HG02884 (cell line): ENCODE results near the gene HUNK.
"Not testable (repeated sequence)": the region's sequence is repeated elsewhere in the genome, so short reads cannot be mapped to it uniquely, and the experiment has no call there.

Experiments used
- ATAC-seq: cut with Tn5 transposase; IDR thresholded peaks from one replicate; pipeline ENCODE4 v1.9.1; 2021; ENCODE audit warnings: mild to moderate bottlenecking, moderate library complexity; ENCODE audit not compliant: unreplicated experiment

The HUNK gene

DNA sequence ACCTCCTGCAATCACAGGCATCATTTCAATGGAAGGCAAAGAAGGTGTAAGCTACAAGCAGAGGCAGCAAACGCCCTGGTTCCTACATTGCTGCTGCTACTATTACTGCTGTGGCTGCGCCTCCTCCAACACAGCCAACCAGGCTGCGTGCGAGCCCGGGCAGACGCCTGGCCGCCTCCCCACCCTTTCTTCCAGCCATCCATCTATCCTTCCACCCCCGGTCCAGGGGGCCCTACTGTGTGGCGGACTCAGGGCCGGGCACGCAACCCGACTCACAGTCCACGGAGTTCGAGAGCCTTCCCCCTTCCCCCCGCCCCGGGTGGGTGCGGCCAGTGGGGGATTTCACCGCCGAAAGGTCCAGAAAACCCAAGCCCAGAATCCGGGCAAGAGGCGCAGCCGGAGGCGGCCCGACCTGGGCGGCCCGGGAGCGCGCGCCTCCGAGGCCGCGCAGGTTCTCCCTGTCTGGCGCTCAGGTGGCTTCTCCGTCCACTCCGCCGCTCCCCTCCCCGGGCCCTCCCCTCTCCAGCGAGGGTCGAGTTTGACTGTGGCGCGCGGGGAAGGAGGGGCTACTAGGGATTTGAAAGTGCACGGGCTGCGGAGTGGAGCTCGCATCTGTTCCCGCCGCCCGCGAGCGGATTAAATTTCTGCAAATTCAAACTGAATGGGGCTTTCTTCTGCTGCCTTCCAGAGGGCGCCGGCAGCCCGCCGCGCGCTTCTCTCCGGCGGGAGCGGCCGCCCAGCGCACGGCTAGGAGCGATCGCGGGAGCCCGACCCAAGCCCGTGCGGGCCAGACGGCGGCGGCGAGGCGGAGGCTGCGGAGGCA lies at the start of gene HUNK:
HUNK (plus strand) TSS at position 569 of the 823 bp plus-strand sequence. CDS start 655 bp downstream, outside the sequence.
- ATAC-seq = no peak

DNA sequence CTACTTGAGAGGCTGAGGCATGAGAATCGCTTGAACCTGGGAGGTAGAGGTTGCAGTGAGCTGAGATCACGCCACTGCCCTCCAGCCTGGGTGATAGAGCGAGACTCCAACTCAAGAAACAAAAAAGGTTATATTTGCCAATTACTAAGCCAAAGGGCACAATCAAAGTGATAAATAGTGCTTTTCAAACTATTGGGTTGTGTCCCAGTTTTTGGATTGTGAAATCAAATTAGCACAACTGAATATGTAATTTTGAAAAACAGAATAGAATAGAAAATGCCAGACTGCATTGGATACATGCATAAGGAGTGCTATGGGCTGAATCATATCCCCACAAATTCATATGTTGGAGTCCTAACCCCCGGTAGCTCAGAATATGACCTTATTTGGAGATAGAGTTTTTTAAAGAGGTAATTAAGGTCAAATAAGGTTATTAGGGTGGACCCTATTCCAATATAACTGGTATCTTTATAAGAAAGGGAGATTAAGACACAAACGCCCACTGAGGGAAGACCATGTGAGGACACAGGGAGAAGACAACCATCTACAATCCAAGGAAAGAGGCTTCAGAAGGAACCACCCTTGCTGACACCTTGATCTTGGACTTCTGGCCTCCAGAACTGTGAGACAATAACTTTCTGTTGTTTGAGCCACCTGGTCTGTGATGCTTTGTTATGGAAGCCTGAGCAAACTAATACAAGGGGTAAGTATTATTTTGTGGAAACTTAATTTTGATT lies 42.9 kb upstream of the HUNK start:
- no peak for ATAC-seq

DNA sequence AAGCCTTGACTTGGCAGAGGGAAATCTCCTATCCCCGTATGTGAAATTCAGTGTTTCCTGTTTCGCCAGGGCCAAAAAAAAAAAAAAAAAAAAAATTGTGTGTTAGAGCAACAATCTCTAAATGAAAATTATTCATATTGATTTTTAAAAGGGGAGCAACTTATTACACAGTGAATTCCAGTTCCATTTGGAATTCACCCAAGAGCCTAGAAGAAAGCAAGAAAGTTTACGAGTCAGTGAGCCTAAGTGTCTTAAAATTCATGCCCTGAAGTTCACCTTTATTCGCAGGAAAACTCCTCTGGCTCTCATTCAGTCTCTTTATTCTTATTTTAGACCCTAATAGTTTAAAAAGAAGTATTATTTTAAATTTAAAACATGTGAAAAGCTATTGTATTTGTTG lies 42.1 kb upstream of the HUNK start:
- ATAC-seq = no peak

DNA sequence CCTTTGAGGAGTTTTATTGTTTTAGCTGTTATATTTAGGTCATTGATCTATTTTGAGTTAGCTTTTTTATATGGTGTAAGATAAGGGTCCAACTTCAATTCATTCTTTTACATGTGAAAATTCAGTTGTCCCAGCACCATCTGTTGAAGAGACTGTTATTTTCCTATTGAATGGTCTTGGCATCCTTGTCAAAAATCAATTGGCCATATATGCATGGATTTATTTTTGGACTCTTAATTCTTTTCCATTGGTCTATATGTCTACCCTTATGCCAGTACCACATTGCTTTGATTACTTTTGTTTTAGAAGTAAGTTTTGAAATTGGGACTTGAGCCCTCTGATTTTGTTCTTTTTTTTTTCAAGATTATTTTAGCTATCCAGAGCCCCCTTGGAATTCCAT lies 35.8 kb upstream of the HUNK start:
- ATAC-seq = no peak

DNA sequence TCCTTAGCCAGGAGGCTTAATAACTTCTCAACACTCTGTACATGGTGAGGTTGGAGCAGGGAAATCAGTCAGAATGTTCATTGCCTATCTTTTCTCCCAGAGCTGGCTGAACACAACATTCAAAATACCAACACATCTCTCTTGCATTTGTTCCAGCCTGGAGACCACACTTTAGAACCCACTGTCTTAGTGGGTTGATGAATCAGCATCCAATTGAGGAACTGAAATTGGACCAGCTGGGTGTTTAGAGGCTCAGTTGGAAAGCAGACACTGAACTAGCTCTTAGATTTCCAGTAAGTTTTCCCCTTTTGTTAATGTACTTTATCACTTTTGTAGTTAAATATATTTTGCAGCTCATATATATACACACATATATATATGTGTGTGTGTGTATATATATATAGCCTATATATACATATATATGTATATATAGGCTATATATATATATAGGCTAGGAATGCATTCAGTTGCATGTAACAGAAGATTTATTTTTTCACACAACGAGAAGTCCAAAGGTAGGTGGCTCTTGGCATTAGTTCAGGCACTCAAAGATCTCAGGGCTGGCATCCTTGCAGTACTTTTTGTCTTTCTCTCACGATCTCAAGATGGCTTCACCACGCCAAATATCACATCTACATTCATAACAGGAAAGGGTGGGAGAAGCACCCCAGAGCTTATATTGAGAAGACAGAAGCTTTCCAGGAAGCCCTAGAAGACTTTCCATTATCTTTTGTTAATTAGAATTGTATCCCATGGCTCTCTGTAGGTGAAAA lies 35.0 kb upstream of the HUNK start:
- ATAC-seq = no peak

DNA sequence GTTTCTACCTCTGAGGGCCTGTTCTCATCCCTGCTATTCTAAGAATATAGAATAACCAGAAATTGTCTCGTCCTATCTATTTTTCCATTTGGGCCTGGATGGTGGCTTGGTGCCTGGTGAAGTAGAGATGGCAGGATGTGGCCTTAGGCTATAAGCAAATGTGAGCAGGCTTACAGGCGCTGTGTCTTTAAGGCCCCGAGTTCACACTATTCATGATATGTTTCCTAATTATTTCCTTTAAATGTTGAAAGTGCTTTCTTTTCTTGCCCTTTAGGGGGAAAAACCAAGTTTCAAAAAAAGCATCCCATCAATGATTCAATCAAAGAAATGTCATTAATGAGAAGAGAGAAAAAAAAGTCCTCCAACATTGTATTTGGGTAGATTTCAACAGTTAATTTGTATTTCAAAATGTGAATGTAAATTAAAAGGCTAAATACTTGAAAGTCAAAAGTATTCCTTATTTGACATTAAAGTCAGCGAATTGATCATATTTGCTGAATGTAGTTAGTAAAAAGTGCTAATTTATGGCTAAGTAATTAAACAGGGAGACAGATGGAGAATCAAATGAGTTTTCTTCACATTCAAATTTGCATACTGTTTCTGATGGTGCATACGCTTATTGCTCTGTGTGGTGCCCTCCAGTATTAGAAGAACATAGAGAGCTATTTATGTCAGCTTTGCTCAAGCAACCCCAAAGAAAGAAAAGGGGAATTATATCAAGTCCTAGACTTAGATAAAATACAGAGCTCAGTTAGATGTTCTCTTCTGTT lies 34.0 kb upstream of the HUNK start:
- ATAC-seq = no peak

DNA sequence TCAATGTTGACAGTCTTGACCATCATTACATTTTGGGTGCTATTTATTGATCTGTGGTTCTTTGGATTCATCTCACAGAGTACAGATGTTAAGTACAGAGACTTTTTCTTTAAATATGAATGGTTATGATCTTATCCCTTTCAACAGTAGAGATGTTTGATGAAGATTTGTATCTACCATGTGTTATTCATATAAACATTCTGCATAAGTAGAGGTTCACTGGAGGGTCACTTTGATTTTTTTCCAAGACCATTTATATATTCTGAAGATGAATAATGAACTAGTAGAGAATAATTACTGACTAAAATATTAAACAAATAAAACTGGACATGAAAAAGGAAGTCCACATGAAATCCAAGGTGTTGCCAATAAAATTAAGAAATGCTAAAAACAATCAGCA lies 28.6 kb upstream of the HUNK start:
- ATAC-seq = no peak

DNA sequence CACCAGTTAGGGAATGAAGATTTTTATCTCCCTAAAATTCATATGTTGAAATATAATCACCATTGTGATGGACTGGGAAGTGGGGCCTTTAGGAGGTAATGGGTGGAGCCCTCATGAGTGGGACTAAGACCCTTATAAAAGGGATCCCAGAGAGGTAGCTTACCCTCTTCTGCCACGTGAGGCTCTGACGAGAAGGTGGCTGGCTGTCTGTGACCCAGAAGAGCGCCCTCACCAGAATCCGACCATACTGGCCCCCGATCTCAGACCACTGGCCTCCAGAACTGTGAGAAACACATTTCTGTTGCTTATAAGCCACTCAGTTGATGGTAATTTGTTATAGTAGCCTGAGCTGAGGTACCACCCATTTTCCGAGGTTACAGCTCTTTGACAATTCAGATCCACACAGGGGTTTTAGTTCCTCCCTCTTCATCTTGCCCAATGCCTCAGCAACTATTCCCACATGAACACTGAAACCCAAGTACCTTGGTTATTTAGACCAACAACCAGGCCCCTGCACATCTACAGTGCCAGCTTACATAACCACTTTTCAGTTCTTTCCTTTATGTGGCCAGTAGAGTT lies 27.6 kb upstream of the HUNK start:
- no peak for ATAC-seq

DNA sequence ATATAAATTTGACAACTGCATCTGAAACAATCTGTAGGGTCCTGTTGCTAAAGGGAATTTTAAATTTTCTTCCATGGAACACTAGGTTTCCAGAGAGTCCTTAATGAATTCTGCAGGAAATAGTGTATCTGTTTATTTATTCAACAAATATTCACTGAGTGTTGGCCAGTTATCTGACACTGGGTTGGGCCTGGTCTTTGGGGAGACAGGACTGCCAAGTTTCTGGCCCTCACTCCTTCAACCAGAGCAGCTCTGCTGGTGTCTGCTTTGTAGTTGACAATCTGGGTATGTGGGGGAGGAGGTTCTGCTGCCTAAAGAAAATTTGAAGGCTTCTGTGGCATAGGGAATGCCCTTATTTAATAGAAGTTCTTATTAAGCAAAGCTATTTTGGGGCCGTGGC lies 26.1 kb upstream of the HUNK start:
- ATAC-seq = no peak

DNA sequence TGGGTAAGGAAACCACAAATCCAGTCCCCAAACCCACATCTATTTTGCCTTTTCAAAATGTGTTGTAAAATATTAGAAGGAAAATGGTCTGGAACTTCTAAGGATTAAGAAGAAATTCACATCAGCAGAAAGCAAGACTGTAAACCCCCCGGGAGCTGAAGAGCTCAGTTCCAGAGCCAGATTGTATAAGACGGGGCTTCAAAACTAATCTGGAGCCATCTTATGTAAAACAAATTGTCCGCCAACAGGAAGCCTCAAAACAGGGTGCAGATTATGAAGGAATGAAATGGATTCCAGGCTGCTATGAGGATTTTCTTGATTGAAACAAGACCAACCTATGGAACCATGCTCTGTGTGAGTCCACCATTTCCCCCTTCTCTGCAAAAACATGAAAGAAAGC lies 25.1 kb upstream of the HUNK start:
- ATAC-seq = no peak

DNA sequence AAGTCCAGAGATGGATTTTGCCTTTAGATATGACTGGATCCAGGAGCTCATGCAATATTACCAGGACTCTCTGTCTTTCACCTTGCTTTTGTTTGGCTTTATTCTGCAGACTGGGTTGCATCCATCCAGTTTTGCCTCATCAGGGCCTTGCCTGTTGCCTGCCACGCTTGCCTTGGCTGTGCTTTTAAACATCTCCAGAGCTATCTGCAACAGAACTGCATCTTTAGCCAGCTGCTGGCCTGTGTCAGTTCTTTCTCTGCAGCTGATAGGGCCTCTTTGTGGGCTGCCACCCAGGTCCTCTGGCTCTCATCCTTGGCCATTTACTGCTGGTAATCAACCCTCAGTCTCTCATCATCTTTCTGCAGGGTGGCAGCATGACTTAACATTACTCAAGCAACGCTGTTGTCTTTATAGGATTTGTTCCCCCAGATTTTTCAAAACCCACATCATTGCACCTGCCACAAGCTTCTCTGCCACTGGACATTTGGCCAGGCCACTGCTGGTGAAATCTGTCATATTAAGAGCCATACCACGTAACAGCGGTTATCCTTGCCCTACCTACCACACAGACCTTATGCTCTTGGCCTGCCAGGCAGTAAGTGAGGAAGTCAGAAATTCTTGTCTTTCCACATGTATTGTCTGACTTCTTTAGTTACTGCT lies 24.4 kb upstream of the HUNK start:
- no peak for ATAC-seq

DNA sequence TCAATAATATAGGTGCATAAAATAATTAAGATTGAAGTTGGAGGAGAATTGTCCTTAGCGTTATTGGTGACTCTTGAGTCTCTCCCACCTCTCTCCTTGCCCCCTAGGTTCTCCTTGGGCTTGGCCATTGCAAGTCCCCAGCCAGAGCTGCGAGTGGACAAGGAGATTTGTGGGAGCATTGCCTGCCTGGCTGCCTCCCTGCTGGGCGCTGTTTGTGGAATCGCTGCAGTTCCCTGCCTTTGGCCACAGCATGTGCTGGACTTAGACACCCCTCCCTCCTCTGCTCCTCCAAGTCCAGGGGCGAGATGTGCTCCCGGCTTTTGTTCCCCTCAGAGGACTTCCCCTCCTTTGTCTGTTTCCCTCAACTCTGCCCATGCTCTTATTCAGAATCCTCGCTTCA lies 21.9 kb upstream of the HUNK start:
- no peak for ATAC-seq

DNA sequence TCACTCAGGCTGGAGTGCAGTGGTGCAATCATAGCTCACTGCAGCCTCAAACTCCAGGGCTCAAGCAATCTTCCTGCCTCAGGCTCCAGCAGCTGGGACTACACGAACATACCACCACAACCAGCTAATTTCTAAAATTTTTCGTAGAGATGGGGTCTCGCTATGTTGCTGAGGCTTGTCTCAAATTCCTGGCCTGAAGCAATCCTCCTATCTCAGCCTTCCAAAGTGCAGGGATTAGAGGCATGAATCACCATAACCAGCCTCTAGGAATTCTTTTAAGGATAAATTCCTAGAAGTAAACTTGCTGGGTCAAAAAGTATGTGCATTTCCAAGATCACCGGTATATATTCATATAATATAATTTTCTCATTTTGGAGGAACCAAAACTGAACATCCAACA lies 17.6 kb upstream of the HUNK start:
- ATAC-seq = no peak

DNA sequence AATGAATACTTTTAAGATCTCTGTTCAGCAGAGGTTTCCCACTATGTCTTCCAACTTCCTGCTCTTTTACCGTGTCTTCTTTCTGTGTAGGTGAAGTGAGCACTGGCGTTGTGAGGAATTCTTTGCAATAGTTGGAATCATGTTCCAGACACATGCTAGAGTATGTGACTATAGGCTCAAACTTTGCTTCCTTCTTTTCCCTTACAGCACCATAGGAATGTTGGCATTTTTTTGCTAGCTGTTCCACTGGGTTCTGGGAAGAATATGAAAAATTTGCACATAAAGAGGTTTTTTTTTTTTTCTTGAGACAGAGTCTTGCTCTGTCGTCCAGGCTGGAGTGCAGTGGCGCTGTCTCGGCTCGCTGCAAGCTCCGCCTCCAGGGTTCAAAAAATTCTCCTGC lies 15.7 kb upstream of the HUNK start:
- no peak for ATAC-seq

DNA sequence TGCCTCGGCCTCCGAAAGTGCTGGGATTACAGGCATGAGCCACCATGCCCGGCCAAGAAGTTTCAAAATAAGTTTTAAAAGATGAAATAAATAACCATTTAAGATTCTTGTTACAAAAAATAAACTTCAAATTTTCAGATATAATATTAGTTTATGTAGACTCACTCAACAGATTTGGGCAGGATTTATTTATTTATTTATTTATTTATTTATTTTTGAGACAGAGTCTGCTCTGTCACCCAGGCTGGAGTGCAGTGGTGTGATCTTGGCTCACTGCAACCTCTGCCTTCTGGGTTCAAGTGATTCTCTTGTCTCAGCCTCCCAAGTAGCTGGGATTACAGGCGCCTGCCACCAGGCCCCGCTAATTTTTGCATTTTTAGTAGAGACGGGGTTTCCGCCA lies 15.2 kb upstream of the HUNK start:
- not testable (repeated sequence) for ATAC-seq

DNA sequence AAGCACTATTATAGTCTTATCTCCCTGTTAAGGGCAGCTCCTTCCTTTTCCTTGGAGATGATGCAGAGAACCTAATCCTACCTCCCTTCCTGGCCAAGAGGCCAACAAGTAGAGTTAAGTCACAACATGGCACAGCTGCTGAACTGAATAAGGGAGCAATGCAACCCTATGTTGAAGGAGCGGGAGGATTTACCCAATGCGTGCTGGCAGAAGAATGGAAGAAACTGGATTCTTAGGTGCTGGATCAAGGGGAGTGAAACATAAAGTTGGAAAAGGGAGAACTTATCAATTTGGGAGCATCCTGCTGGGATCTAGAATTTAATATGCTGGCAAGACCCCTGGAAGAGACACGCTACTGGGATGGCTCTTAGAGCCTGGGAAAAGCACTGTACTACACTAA lies 12.0 kb upstream of the HUNK start:
- no peak for ATAC-seq

DNA sequence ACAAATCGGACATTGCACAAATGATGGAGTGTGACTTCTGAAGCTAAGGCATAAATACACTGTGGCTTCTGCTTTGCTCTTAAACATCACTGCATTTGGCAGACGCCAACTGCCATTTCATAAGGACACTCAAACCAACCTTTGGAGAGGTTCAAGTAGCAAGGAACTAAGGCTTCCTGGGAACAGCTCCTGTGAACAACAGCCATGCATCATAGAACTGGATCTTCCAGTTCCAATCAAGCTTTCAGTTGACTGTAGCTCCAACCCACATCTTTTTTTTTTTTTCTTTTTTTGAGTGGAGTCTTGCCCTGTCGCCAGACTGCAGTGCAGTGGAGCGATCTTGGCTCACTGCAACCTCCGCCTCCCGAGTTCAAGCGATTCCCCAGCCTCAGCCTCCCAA lies 10.7 kb upstream of the HUNK start:
- ATAC-seq = no peak

DNA sequence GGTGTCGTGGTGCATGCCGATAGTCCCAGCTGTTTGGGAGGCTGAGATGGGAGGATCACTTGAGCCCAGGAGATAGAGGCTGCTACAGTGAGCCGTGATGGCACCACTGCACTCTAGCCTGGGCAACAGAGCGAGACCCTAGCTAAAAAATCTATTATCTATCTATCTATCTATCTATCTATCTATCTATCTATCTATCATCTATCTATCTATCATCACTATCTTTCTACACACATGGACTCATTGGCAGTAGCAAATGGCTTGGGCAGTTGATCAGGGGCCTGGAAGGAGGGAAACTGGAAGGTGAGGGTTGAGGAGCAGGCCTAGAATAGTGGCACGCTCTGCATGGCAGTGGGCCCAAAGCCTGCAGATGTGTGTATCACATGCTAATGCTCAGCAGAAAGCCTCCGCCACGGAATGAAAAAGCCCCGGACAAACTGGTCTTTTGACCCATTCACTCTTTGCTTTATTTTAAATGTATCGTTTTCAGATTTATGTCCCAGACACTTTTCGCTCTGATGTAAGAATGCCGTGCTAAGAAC lies 7.3 kb upstream of the HUNK start:
- ATAC-seq = no peak

DNA sequence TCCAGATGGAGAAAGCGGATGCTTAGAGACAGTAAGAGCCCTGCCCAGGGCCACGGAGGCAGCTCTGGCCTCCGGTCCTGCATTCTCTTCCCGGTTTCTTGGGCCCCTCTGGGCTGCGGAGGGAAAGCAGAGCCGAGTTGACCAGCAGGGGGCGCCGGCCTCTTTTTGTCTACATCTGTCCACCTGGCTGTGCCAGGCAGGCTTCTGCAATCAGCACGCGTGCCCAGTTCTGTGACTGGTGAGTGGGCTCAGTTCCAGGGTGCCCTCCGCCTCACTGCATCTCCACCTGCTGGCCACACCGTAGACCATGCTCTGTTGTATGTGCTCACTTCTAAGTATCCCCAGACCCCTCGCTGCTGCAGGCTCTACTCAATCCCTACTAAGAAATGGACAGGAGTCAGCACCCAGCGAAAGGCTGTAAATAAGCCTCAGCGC lies 6.7 kb upstream of the HUNK start:
- no peak for ATAC-seq

DNA sequence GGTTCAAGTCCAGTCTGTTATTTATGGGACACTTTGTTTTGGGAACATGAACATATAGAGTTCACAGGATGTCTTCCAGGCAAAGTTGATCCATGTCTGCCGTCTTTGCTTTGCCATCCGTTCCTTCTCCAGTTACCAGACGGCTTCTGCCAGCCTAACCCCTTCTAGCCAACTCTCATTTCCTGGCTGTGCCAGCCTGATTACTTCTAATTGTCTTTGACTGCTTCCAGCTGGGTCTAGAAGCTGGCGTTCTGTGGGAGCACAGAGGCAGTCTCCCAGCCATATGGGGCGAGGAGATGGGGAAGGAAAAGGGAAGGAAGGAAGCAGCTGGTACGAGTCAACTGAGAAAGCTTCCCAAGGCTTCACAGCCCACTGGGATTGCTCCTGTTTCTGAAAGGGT lies 3.1 kb upstream of the HUNK start:
- ATAC-seq = no peak
